ENCODE measurements around the gene BAD. TPM values are rescaled to one million over a fixed set of nuclear protein-coding genes. Genes with fewer than 3 reads are reported as not detected.

Gene BAD
- total and polyA plus RNA-seq, 8 donors: 40.4 to 343 (median 105) TPM

- 74 to 80% (median 75%) methylated on average over 11 of the region's 11 CpGs for WGBS, 5 donors
Measured at GRCh38 chr11:64239662-64240434, 44.6 kb downstream of the BAD start.

GRCh38 chr11:64238999-64239398 is 45.5 kb downstream of the BAD start:
- TF ChIP-seq POLR2A (IDR thresholded peaks at IDR 0.05): no peak
- no peak for TF ChIP-seq CTCF (IDR thresholded peaks at IDR 0.05)
- TF ChIP-seq EP300 (IDR thresholded peaks at IDR 0.05): no peak
- TF ChIP-seq POLR2AphosphoS5 (IDR thresholded peaks at IDR 0.05): no peak
- Histone ChIP-seq H3K27ac (peak overlapping the region; percentile 94 to 100 (median 99)), H3K27me3 (no peaks in the 10 kb centered on the region), H3K9me3 (no peaks in the 10 kb centered on the region), H3K36me3 (peaks cover 27 to 42% (median 32%) of the 10 kb centered on the region in 4 donors), H3K4me3 (no peak overlapping the region), H3K4me1 (peaks cover 53 to 84% (median 81%) of the 10 kb centered on the region in 4 donors)
- 80 to 87% (median 83%) methylated on average over 5 of the region's 5 CpGs for WGBS, 5 donors
- intact Hi-C loops (cut with DNase I; ENCODE audit: low total_unique reads): no loop called here
- DNase-seq: no peak

More at GRCh38 chr11:64239662-64240434, 44.6 kb downstream of the BAD start:
- H3K36me3 ChIP-seq: peaks cover 30 to 48% (median 36%) of the 10 kb centered on the region in 4 donors
- H3K27ac ChIP-seq: peak overlapping the region; percentile 94 to 100 (median 99)
- TF ChIP-seq POLR2AphosphoS5 (IDR thresholded peaks at IDR 0.05) (no peak), POLR2A (IDR thresholded peaks at IDR 0.05) (no peak), CTCF (IDR thresholded peaks at IDR 0.05) (no peak), EP300 (IDR thresholded peaks at IDR 0.05) (no peak)
- no peaks in the 10 kb centered on the region for H3K9me3 ChIP-seq
- DNase-seq: no peak
- intact Hi-C loops (cut with DNase I; ENCODE audit: low total_unique reads): no loop called here
- H3K4me1 ChIP-seq: peaks cover 54 to 89% (median 84%) of the 10 kb centered on the region in 4 donors
- H3K27me3 ChIP-seq: no peaks in the 10 kb centered on the region
- H3K4me3 ChIP-seq: peak overlapping the region; percentile 83 to 96 (median 90)

GRCh38 chr11:64238076-64238475 is 46.4 kb downstream of the BAD start:
- DNase-seq: no peak
- H3K36me3 ChIP-seq: peaks cover 18 to 33% (median 23%) of the 10 kb centered on the region in 4 donors
- H3K4me3 ChIP-seq: peak overlapping the region in 1 of 4 donors; percentile 1
- WGBS, 5 donors: 63 to 73% (median 67%) methylated on average over 7 to 9 of the region's 9 CpGs
- peaks cover 60 to 84% (median 83%) of the 10 kb centered on the region in 4 donors for H3K4me1 ChIP-seq
- H3K27ac ChIP-seq: peak overlapping the region; percentile 94 to 100 (median 99)
- TF ChIP-seq EP300 (IDR thresholded peaks at IDR 0.05): no peak
- TF ChIP-seq POLR2A (IDR thresholded peaks at IDR 0.05): no peak
- TF ChIP-seq POLR2AphosphoS5 (IDR thresholded peaks at IDR 0.05): no peak
- no peak for TF ChIP-seq CTCF (IDR thresholded peaks at IDR 0.05)
- no peaks in the 10 kb centered on the region for H3K9me3 ChIP-seq
- intact Hi-C loops (cut with DNase I; ENCODE audit: low total_unique reads): no loop called here
- no peaks in the 10 kb centered on the region for H3K27me3 ChIP-seq

DNA sequence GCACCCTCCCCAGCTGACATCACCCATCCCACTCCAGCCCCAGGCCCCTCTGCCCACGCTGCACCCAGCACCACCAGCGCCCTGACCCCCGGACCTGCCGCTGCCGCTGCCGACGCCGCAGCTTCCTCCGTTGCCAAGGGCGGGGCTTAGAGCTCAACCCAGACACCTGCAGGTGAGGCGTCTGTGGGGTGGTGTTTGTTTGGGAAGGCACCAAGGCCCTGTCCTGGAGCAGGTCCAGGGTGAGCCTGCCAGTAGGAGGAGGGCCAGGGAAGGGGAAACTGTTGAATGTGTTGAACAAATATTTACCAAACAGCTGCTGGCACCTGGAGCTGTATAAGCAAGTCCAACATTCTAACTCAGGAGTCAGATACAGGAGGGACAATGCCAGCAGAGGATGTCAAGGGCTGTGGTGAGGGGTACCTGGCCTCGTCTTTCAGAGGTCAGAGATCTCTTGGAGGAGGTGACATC is 46.9 kb downstream of the BAD start:
- Histone ChIP-seq H3K9me3 (no peaks in the 10 kb centered on the region), H3K4me3 (no peak overlapping the region), H3K27ac (peak overlapping the region; percentile 94 to 100 (median 99)), H3K36me3 (peaks cover 16 to 30% (median 21%) of the 10 kb centered on the region in 4 donors), H3K4me1 (peaks cover 57 to 84% (median 80%) of the 10 kb centered on the region in 4 donors), H3K27me3 (no peaks in the 10 kb centered on the region)
- WGBS, 5 donors: 28 to 65% (median 38%) methylated on average over 11 to 12 of the region's 12 CpGs
- TF ChIP-seq POLR2AphosphoS5 (IDR thresholded peaks at IDR 0.05) (peak; percentile 34 to 88 (median 64)), CTCF (IDR thresholded peaks at IDR 0.05) (peak in 1 of 7 experiments; percentile 10), EP300 (IDR thresholded peaks at IDR 0.05) (no peak), POLR2A (IDR thresholded peaks at IDR 0.05) (no peak)
- intact Hi-C loops (cut with DNase I; ENCODE audit: low total_unique reads): no loop called here
- peak; percentile 93 to 95 for DNase-seq

Data from stomach (tissue), 9 donors.